Liver (tissue), 9 donors: ENCODE data around the gene LZIC. TPM values are rescaled to one million over a fixed set of nuclear protein-coding genes. Genes with fewer than 3 reads are reported as not detected.

Experiments
- DNase-seq: peaks from one replicate; pipeline ENCODE4 v3.0.0-alpha.2; 2017; ENCODE audit warnings: low spot score
- H3K27ac ChIP-seq, 2 donors: one replicate each; pipeline ENCODE4 v1.7.0; 2013; ENCODE audit warnings: inconsistent platforms in 2 of 2, low read length in 2 of 2, control low read depth in 1 of 2, low read depth in 1 of 2, mild to moderate bottlenecking in 1 of 2
- H3K27me3 ChIP-seq, 4 donors: one replicate each; pipeline versions ENCODE4 v1.6.1 to v1.7.0; 2013; ENCODE audit warnings: low read length in 3 of 4, inconsistent platforms in 1 of 4, mild to moderate bottlenecking in 1 of 4, moderate library complexity in 1 of 4; ENCODE audit not compliant: control insufficient read depth in 4 of 4, insufficient read depth in 4 of 4
- H3K36me3 ChIP-seq, 4 donors: one replicate each; pipeline versions ENCODE4 v1.6.1 to v1.7.0; 2013; ENCODE audit warnings: low read length in 3 of 4, mild to moderate bottlenecking in 3 of 4, low read depth in 1 of 4, moderate library complexity in 1 of 4; ENCODE audit not compliant: control insufficient read depth in 4 of 4, insufficient read depth in 3 of 4
- H3K4me1 ChIP-seq, 4 donors: one replicate each; pipeline versions ENCODE4 v1.6.1 to v1.7.0; 2013; ENCODE audit warnings: low read length in 3 of 4, mild to moderate bottlenecking in 3 of 4, moderate library complexity in 1 of 4; ENCODE audit not compliant: control insufficient read depth in 4 of 4, insufficient read depth in 4 of 4
- H3K4me3 ChIP-seq, 3 donors: one replicate each; pipeline versions ENCODE4 v1.6.1 to v1.7.0; 2013; ENCODE audit warnings: low read length in 3 of 3, control low read depth in 1 of 3, low read depth in 1 of 3, mild to moderate bottlenecking in 1 of 3
- H3K9ac ChIP-seq, 2 donors: one replicate each; pipeline ENCODE4 v1.7.0; 2013; ENCODE audit warnings: low read length in 2 of 2, mild to moderate bottlenecking in 2 of 2, moderate library complexity in 2 of 2, control low read depth in 1 of 2, low read depth in 1 of 2
- H3K9me3 ChIP-seq, 4 donors: one replicate each; pipeline versions ENCODE4 v1.6.1 to v1.7.0; 2013; ENCODE audit warnings: low read length in 3 of 4; ENCODE audit not compliant: control insufficient read depth in 4 of 4
- ATF3 ChIP-seq: IDR thresholded peaks from 2 replicates; pipeline ENCODE4 v1.6.1; 2016; ENCODE audit warnings: antibody characterized with exemption
- CTCF ChIP-seq: fragments of 150-350 bp; IDR thresholded peaks from 2 replicates; pipeline ENCODE4 v1.5.1; 2017; ENCODE audit warnings: improper control_type of control experiment, low read depth, low read length; ENCODE audit not compliant: missing input control
- EGR1 ChIP-seq, 2 donors: IDR thresholded peaks; 2 replicates each; pipeline ENCODE4 v1.6.1; 2016 to 2018; ENCODE audit warnings: antibody characterized with exemption in 2 of 2, low read depth in 2 of 2
- FOXA1 ChIP-seq: IDR thresholded peaks from 2 replicates; pipeline ENCODE4 v1.6.1; 2016; ENCODE audit warnings: antibody characterized with exemption
- FOXA2 ChIP-seq: IDR thresholded peaks from 2 replicates; pipeline ENCODE4 v1.6.1; 2016; ENCODE audit warnings: antibody characterized with exemption
- GABPA ChIP-seq, 2 donors: IDR thresholded peaks in 1 of 2; conservative IDR thresholded peaks in 1 of 2; 2 replicates each; pipeline ENCODE4 v1.6.1; 2016; ENCODE audit warnings: antibody characterized with exemption in 2 of 2, mild to moderate bottlenecking in 1 of 2, moderate library complexity in 1 of 2
- HNF4A ChIP-seq, 2 donors: conservative IDR thresholded peaks; 2 replicates each; pipeline ENCODE4 v1.6.1; 2016; ENCODE audit warnings: antibody characterized with exemption in 2 of 2, mild to moderate bottlenecking in 2 of 2
- HNF4G ChIP-seq: IDR thresholded peaks from 2 replicates; pipeline ENCODE4 v1.6.1; 2016; ENCODE audit warnings: antibody characterized with exemption
- JUND ChIP-seq, 2 donors: IDR thresholded peaks; 2 replicates each; pipeline ENCODE4 v1.6.1; 2016; ENCODE audit warnings: antibody characterized with exemption in 2 of 2
- MAX ChIP-seq: IDR thresholded peaks from 2 replicates; pipeline ENCODE4 v1.6.1; 2016; ENCODE audit warnings: antibody characterized with exemption
- NR2F2 ChIP-seq: IDR thresholded peaks from 2 replicates; pipeline ENCODE4 v1.6.1; 2016; ENCODE audit warnings: antibody characterized with exemption
- RAD21 ChIP-seq, 2 donors: IDR thresholded peaks; 2 replicates each; pipeline ENCODE4 v1.6.1; 2016; ENCODE audit warnings: antibody characterized with exemption in 2 of 2, mild to moderate bottlenecking in 2 of 2
- REST ChIP-seq: IDR thresholded peaks from 2 replicates; pipeline ENCODE4 v1.6.1; 2016; ENCODE audit warnings: antibody characterized with exemption, mild to moderate bottlenecking
- RXRA ChIP-seq, 2 donors: IDR thresholded peaks; 2 replicates each; pipeline ENCODE4 v1.6.1; 2017 to 2018; ENCODE audit warnings: antibody characterized with exemption in 2 of 2, mild to moderate bottlenecking in 1 of 2
- SP1 ChIP-seq: IDR thresholded peaks from 2 replicates; pipeline ENCODE4 v1.6.1; 2018; ENCODE audit warnings: antibody characterized with exemption, mild to moderate bottlenecking
- TAF1 ChIP-seq: conservative IDR thresholded peaks from 2 replicates; pipeline ENCODE4 v1.6.1; 2016; ENCODE audit warnings: antibody characterized with exemption, mild to moderate bottlenecking
- YY1 ChIP-seq: IDR thresholded peaks from 2 replicates; pipeline ENCODE4 v1.6.1; 2016; ENCODE audit warnings: antibody characterized with exemption, mild to moderate bottlenecking
- WGBS: extraction: QIAGEN DNeasy Blood & Tissue Kit; methylation state at CpG from one replicate; pipeline ENCODE4 v1.1.7; 2013; 5-methylcytosine and 5-hydroxymethylcytosine counted together
- polyA plus RNA-seq, 2 donors: library from polyadenylated mRNA; stranded (reverse) in 1 of 2; unstranded in 1 of 2; fragments of 200-250 nt in 1 of 2; fragments of >200 nt in 1 of 2; fragmentation: Nextera tagmentation in 1 of 2; extraction: Ambion mirVana in 1 of 2; gene quantifications; one replicate each; pipeline versions ENCODE4 v1.2.1 to v1.2.3, GENCODE V29; 2013 to 2015
- total RNA-seq, 2 donors: library from RNA; depleted of rRNA; stranded (reverse); fragments of >200 nt; gene quantifications; one replicate each; pipeline ENCODE4 v1.2.3, GENCODE V29; 2014
- TF ChIP-seq, protein P1 (sequence below): IDR thresholded peaks from 2 replicates; pipeline ENCODE4 v1.6.1; 2016; ENCODE audit warnings: antibody characterized with exemption
- donor health status: healthy.
- donor health status: healthy.
- donor health status: healthy.
- donor health status: healthy.
- donor health status: healthy.

LZIC gene
- total and polyA plus RNA-seq, 4 donors = 10.8 to 22.6 (median 13.8) TPM

GRCh38 chr1:9887070-9887469, 56.1 kb downstream of the LZIC start:
- TF ChIP-seq GABPA (IDR thresholded peaks at IDR 0.05 in 1 of 2, conservative IDR thresholded peaks at IDR 0.05 in 1 of 2) (no peak), MAX (no peak)
- no peak for DNase-seq
- no peak overlapping the region for H3K9ac ChIP-seq
- H3K36me3 ChIP-seq = peaks cover 0 to 3% (median under 1%) of the 10 kb centered on the region in 4 donors
- no peaks in the 10 kb centered on the region for H3K9me3 ChIP-seq
- 96% methylated on average over 4 of the region's 4 CpGs for WGBS
- no peak overlapping the region for H3K4me3 ChIP-seq
- no peaks in the 10 kb centered on the region for H3K27me3 ChIP-seq
- no peak overlapping the region for H3K27ac ChIP-seq
- peaks cover 0 to 3% (median 0%) of the 10 kb centered on the region in 4 donors for H3K4me1 ChIP-seq

GRCh38 chr1:9886092-9886742, 57.0 kb downstream of the LZIC start:
- TF ChIP-seq CTCF = no peak
- no peak for TF ChIP-seq EGR1 (IDR thresholded peaks at IDR 0.05; ENCODE audit: low read depth in 2 of 2)
- no peak for TF ChIP-seq FOXA1
- no peak for TF ChIP-seq MAX
- TF ChIP-seq SP1 = no peak
- TF ChIP-seq, protein P1, sequence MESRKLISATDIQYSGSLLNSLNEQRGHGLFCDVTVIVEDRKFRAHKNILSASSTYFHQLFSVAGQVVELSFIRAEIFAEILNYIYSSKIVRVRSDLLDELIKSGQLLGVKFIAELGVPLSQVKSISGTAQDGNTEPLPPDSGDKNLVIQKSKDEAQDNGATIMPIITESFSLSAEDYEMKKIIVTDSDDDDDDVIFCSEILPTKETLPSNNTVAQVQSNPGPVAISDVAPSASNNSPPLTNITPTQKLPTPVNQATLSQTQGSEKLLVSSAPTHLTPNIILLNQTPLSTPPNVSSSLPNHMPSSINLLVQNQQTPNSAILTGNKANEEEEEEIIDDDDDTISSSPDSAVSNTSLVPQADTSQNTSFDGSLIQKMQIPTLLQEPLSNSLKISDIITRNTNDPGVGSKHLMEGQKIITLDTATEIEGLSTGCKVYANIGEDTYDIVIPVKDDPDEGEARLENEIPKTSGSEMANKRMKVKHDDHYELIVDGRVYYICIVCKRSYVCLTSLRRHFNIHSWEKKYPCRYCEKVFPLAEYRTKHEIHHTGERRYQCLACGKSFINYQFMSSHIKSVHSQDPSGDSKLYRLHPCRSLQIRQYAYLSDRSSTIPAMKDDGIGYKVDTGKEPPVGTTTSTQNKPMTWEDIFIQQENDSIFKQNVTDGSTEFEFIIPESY = no peak
- TF ChIP-seq TAF1 = no peak
- TF ChIP-seq YY1 = no peak
- no peak for TF ChIP-seq JUND (IDR thresholded peaks at IDR 0.05)
- TF ChIP-seq HNF4G = no peak
- no peak for TF ChIP-seq RXRA (IDR thresholded peaks at IDR 0.05)
- TF ChIP-seq ATF3 = no peak
- TF ChIP-seq REST = no peak
- no peak for TF ChIP-seq GABPA (IDR thresholded peaks at IDR 0.05 in 1 of 2, conservative IDR thresholded peaks at IDR 0.05 in 1 of 2)
- no peak for TF ChIP-seq RAD21 (IDR thresholded peaks at IDR 0.05)
- TF ChIP-seq NR2F2 = no peak
- TF ChIP-seq FOXA2 = no peak
- no peak for TF ChIP-seq HNF4A (conservative IDR thresholded peaks at IDR 0.05)
- Histone ChIP-seq H3K9ac (no peak overlapping the region), H3K27me3 (no peaks in the 10 kb centered on the region), H3K36me3 (peaks cover 0 to 3% (median under 1%) of the 10 kb centered on the region in 4 donors), H3K9me3 (no peaks in the 10 kb centered on the region), H3K4me3 (no peak overlapping the region), H3K27ac (no peak overlapping the region), H3K4me1 (peaks cover 0 to 3% (median 0%) of the 10 kb centered on the region in 4 donors)
- WGBS = 94% methylated on average over 17 of the region's 17 CpGs
- DNase-seq = no peak
